ENCODE data around the gene DOK4.

DOK4 gene

DNA sequence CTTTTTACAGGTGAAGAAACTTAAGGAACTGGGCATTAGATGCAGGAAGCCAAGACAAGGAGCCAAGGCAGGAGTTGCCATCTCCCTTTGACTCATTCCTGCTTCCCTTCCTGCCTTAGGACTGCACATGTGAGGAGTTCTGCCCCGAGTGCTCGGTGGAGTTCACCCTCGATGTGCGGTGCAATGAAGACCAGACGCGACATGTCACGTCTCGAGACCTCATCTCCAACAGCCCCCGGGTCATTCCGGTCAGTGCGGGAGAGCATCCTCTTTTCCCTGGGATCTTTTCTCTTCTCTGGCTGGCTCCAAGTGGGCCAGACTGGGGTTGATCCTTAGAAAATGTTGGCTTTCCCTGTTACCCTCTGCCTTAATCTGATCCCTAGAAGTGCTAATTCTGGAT lies 17.2 kb downstream of the DOK4 start:
- TF ChIP-seq, protein P1, sequence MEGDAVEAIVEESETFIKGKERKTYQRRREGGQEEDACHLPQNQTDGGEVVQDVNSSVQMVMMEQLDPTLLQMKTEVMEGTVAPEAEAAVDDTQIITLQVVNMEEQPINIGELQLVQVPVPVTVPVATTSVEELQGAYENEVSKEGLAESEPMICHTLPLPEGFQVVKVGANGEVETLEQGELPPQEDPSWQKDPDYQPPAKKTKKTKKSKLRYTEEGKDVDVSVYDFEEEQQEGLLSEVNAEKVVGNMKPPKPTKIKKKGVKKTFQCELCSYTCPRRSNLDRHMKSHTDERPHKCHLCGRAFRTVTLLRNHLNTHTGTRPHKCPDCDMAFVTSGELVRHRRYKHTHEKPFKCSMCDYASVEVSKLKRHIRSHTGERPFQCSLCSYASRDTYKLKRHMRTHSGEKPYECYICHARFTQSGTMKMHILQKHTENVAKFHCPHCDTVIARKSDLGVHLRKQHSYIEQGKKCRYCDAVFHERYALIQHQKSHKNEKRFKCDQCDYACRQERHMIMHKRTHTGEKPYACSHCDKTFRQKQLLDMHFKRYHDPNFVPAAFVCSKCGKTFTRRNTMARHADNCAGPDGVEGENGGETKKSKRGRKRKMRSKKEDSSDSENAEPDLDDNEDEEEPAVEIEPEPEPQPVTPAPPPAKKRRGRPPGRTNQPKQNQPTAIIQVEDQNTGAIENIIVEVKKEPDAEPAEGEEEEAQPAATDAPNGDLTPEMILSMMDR (IDR thresholded peaks at IDR 0.05; ENCODE audit: low read depth, low read length) = no peak
- no peak for DNase-seq (ENCODE audit: low read depth in 2 of 2)
- H3K4me3 ChIP-seq (replicated peaks in 1 of 2; ENCODE audit: low read depth in 2 of 2, low read length in 2 of 2) = no peak overlapping the region

DNA sequence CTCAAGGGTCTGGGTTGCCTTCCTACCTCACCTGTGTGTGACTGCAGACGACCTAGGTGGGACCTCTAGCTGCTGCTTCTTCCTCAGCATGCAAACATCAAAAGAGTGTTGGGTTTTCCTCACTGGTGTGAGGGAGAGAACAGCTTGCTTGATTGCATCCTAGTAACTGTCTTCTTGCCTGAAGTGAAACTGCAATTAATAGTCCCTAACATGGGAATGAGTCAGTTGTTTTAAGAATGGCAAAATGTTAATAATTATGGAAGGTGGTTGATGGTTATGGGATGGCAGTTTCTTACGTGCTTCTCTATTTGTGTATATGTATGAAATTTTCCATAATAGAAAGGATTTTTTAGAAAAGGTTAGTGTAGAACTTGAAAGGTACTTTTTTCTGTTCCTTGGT lies 17.9 kb downstream of the DOK4 start:
- no peak for DNase-seq (ENCODE audit: low read depth in 2 of 2)
- H3K4me3 ChIP-seq (replicated peaks in 1 of 2; ENCODE audit: low read depth in 2 of 2, low read length in 2 of 2) = no peak overlapping the region
- TF ChIP-seq, protein P1 (IDR thresholded peaks at IDR 0.05; ENCODE audit: low read depth, low read length) = no peak

GRCh38 chr16:57464523-57464922 lies 21.8 kb downstream of the DOK4 start:
- H3K4me3 ChIP-seq (replicated peaks in 1 of 2; ENCODE audit: low read depth in 2 of 2, low read length in 2 of 2) = no peak overlapping the region
- DNase-seq (ENCODE audit: low read depth in 2 of 2) = no peak
- TF ChIP-seq, protein P1 (IDR thresholded peaks at IDR 0.05; ENCODE audit: low read depth, low read length) = no peak

DNA sequence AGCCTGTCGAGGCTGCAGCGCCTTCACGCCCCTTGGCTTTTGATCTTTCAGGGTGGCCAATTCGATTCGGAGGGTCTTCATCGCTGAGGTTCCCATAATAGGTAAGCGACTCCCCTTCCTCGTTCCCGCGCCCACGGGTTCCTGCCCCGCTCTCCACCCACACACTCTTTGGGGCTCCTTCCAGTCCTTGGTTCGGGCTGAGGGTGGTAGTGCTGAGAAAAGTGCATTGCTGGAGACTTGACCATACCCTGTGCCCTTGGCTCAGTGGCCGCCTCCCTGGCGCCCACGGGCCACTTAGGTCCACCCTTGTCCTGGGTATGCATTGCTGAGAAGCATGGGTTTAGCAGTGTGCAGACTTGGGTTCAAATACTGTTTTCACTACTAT lies 23.3 kb downstream of the DOK4 start:
- peak in 1 of 2 donors; percentile 15 for DNase-seq (ENCODE audit: low read depth in 2 of 2)
- TF ChIP-seq, protein P1 (IDR thresholded peaks at IDR 0.05; ENCODE audit: low read depth, low read length) = no peak

DNA sequence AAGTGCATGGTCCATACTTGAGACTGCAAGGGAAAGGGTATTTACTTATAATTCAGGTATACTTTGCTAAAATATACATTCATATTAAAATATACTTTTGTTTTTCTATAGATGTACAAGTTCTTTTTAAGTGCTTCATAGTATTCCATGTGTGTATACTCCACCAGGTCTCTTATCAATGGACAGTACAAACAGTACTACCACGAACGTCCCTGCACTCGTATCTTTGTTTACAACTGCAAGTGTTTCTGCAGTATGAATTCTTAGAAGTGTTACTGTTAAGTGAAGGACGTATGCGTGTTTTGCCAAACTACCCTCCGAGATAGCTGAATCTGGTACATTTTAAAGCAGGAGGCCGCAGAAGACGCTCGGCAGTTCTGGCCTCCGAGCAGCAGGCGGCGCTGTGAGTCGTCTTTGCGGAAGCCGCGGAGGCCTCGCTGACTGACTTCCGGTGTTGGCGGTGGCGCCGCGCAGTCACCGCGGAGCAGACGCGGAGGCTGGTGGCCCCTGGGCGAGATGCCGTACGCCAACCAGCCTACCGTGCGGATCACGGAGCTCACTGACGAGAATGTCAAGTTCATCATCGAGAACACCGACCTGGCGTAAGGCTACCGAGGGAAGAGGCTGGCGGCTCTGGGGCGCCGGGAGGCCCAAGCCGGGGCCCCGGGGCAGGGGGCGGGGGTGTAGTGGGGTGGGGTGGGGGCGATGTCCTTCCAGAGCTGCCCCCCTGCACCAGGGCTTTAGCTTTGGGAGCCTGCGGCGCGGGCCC lies 23.9 kb downstream of the DOK4 start, which contains the start of gene POLR2C:
Gene POLR2C, plus strand, starts transcription at position 471 of the 769 bp plus-strand sequence. Its CDS starts 46 bp downstream, at position 517.
- peak; percentile 89 to 90 for DNase-seq (ENCODE audit: low read depth in 2 of 2)

More for the DNA sequence above, 23.3 kb downstream of the DOK4 start:
- H3K4me3 ChIP-seq (replicated peaks in 1 of 2; ENCODE audit: low read depth in 2 of 2, low read length in 2 of 2) = peak overlapping the region; percentile 81 to 92

DNA sequence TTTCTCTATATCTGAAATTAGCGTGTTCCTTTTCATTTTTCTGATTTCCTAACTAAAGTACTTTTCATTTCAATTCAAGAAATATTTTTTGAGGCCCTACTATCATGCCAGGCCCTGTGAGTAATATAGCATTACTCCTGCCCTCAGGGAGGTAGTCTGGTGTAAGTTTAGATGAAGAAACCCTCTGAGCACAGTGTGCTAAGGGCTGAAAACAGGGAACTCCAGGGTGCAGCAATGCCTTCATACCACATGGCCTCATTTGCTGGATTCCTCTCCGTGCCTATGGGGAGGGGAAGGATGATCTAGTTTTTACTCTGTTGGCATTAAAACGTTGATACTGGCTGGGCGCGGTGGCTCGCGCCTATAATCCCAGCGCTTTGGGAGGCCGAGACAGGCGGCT lies 34.3 kb downstream of the DOK4 start:
- H3K4me3 ChIP-seq (replicated peaks in 1 of 2; ENCODE audit: low read depth in 2 of 2, low read length in 2 of 2) = no peak overlapping the region
- no peak for DNase-seq (ENCODE audit: low read depth in 2 of 2)
- TF ChIP-seq, protein P1 (IDR thresholded peaks at IDR 0.05; ENCODE audit: low read depth, low read length) = no peak

More for the DNA sequence above, 23.9 kb downstream of the DOK4 start, which contains the start of gene POLR2C:
- TF ChIP-seq, protein P1 (IDR thresholded peaks at IDR 0.05; ENCODE audit: low read depth, low read length) = peak; percentile 98
- peak within 1 kb of the TSS; percentile 81 to 92 for H3K4me3 ChIP-seq (replicated peaks in 1 of 2; ENCODE audit: low read depth in 2 of 2, low read length in 2 of 2)

All from cardiac fibroblast (primary cell).